COLO829 (cell line): ENCODE data around the gene MCAT.
A peak's percentile ranks its signal among the peaks of the same experiment; 100 is the strongest.

Source experiments
- DNase-seq: peaks from one replicate; pipeline ENCODE4 v3.0.0; 2012; ENCODE audit warnings: low spot score

The MCAT gene, protein sequence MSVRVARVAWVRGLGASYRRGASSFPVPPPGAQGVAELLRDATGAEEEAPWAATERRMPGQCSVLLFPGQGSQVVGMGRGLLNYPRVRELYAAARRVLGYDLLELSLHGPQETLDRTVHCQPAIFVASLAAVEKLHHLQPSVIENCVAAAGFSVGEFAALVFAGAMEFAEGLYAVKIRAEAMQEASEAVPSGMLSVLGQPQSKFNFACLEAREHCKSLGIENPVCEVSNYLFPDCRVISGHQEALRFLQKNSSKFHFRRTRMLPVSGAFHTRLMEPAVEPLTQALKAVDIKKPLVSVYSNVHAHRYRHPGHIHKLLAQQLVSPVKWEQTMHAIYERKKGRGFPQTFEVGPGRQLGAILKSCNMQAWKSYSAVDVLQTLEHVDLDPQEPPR

DNA sequence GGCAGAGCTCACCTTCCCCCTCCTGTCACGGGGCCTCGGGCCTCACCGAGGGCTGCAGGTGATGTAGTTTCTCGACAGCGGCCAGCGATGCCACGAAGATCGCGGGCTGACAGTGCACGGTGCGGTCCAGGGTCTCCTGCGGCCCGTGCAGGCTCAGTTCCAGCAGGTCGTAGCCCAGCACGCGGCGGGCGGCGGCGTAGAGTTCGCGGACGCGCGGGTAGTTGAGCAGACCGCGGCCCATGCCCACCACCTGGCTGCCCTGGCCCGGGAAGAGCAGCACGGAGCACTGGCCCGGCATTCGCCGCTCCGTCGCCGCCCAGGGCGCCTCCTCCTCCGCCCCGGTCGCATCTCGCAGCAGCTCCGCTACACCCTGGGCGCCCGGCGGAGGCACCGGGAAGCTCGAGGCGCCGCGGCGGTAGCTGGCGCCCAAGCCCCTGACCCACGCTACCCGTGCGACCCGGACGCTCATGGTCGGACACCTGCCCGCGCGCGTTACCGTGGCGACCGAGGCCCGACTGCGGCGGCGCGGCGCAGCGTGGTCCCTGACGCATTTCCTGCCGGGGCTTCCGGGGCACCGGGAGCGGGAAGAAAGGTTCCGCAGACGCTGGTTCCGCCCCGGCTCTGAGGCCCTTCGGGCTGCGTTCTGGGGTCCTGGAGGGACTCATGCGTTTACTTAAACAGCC, at the start of gene MCAT:
MCAT (minus strand) TSS at position 519 of the 683 bp plus-strand sequence; CDS start at position 469, 50 bp downstream.
- peak; percentile 85 for DNase-seq

DNA sequence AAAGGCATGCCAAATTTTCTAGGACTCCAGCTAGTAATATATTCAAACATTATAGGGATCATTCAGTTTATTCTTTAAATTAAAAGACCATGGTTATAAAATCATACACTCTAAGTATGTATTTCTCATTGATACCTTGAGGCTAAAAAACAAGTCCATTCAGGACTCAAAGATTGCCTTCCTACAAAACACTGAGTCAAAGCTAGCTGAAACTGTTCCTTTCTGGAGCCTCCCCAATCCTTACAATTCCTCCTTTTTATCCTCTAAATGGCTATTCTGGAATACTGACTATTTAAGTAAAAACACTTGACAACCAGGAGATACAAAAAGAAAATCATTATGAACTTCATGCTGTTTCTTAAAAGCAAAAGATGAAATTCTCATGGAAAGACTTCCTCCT, 48.6 kb upstream of the MCAT start:
- DNase-seq, result no peak

DNA sequence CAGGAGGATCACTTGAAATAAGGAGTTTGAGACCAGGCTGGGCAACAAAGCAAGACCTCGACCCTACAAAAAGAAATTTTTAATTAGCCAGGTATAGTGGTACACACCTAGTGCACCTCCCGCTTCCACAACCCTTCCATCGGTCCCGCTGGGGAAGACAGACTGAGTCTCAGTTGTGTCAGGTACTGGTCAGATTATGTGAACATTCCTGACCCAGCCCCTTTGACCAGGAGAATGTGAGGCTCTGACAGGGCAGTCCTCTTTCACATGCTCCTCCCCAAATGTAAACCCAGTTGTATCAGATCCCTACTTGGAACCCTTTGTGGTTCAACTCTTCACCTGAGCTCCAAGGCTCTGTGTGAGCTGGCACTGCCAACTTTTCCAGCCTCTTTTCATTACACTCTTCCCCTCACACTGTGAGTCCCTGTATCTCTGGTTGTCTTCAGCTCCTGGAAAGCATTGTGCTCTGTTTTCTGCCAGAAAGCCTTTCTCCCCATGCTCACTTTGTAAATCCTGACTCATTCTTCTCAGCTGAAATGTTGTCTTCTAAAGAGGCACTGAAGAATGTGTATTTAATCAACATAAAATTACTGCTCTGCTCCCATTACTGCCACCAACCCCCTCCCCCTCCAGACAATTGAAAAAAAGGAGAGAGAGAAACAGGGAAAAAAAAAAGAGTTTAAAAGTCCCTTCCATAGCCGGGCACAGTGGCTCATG, 45.8 kb upstream of the MCAT start:
- DNase-seq, result no peak

DNA sequence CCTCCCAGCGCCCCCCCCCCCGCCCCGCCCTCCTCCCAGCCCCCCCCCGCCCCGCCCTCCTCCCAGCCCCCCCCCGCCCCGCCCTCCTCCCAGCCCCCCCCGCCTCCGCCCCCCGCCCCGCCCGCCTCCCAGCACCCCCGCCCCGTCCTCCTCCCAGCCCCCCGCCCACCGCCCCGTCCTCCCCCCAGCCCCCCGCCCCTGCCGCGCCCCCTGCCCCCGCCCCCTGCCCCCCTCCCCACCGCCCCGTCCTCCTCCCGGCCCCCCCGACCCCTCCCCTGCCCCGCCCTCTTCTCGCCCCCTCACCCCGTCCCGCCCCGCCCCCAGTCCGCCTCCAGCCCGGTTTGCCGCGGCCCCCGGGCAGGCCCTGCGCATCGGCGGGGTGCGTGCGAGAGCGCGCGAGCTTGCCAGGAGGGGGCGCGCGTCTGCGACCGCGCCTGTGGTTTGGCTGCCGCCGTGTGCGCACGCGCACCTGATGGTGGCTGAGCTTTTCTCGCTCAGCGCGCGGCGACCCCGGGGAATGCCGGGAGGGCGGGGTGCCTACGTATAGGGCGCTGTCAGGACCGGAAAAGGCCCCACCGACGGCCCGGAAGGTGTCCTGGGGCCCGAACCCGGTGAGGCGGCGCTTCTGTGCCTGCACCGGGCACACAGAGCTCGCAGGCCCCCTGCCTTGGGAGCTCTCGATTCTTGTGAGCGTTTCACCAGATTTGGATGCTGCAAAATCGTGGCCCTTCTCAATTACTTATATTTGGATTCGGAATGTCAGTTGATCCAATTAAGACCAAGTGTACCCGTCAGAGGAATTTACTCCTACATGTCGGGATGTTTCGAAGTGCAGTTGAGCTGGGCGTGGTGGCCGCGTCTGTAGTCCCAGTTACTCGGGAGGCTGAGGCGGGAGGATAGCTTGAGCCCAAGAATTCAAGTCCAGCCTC, 44.2 kb upstream of the MCAT start:
- peak; percentile 99 for DNase-seq

DNA sequence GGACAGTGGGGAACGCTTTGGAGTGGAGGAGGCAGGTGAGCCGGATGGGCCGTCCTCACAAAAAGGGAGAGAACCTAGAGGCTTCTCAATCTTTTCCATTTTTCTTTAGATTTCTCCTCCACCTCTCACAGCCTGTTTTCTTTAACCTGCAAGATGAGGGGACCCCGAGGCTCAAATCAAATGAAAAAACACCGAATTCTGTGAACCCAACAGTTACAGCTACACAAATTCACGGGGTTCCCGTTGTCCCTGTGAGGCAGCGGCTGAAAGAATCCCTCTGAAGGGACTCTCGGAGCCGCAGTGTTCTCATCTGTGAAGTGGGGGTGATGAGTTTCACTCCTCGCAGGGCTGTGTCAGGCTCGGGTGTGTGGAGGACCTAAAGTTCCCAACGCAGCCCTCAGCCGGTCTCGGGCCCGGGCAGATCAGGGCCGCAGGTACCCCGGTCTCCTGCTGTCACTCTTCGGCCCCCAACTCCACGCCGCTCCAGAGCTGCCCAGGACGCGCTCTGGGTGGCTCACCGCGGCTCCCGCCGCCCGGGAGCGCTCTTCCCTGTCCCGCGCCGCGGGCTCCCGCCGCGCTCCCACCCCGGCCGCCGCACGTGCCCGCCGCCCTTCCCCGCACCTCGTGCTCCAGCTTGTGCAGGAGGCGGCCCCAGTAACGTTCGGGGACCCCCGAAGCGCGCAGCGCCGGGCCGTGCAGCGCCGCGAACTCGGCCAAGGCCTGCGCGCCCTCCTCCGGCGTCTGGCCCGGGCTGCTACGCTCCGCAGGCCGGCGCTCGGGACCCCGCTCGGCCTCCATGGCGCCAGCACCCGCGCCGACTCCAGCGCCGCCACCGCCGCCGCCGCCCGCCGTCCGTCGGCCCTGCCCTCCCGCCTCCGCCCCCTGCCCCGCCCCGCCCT, 43.3 kb upstream of the MCAT start, which contains the start of gene TTLL12:
TTLL12 (minus strand) TSS at position 863 of the 899 bp plus-strand sequence; CDS start at position 798, 65 bp downstream.
- peak; percentile 59 for DNase-seq

DNA sequence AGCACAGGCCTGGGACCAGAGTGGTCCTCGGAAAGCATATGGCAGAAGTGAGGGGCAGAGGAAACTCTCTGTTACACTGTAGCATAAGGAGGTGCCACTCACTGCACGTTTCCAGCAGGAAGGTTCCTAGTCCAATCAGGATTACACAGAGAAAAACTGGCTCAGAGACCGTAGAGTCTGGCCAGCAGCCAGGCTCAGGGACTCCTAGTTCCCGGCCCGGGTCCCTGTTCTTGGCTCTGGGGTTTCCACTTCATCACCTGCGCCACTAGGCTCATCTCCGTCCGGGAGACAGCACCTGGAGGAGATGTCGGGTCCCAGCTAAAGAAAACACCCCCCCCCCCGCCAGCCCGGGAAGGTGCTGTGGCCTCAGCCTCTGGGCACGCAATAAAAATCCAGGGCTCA, 42.7 kb upstream of the MCAT start:
- DNase-seq, result no peak

DNA sequence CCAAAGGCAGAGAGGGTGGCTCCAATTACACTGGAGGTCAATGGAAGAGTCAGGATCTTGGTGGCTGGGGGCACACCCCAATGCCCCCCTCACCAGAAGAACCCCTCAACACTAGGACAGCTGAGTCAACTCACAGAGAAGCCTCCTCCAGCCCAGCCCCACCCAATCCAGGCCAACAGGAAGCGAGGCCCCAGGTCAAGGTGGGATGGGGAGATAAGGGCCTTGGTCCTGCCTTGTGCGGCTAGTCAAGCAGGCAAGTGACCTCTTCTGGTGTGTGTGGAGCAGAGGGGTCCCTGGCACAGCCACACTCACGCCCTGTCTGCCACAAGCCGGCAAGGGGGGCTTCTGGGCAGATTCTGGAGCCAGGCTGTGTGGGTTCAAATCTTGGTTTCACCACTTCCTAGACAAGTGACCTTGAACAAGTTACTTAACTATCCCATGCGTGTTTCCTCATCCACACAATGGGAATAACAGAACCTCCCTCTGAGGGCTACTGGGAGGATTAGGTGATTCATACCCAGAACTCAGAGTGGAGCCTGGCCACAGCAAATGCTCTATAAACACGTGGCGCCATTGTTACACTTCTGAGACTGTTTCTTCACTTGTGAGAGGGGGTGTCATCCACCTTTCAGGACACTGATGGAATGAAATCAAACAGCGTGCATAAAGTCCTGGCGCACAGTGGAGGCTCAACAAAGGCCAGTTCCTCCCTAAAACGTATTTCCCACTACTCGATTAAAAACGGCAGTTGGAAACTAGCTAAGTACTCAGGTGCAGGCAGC, 40.5 kb upstream of the MCAT start:
- DNase-seq, result no peak

DNA sequence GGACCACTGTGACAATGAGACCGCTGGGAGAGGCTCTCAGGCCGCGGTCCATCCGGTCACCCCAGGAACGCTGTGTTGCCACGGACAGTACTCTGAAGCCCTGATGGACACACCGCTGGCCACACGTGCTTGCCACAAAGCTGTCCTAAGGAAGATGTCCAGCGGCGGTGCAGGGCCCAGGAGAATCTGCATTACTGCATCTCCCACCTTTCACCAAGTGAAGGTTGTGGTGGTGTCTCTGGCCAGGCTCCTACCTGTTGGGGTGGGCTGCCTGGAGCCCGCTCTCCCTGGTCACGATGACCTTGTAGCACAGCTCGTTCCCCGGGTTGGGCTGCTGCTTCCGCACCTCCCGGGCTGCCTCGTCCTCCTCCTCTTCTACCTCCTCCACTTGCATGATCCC, 39.5 kb upstream of the MCAT start:
- DNase-seq, result no peak

DNA sequence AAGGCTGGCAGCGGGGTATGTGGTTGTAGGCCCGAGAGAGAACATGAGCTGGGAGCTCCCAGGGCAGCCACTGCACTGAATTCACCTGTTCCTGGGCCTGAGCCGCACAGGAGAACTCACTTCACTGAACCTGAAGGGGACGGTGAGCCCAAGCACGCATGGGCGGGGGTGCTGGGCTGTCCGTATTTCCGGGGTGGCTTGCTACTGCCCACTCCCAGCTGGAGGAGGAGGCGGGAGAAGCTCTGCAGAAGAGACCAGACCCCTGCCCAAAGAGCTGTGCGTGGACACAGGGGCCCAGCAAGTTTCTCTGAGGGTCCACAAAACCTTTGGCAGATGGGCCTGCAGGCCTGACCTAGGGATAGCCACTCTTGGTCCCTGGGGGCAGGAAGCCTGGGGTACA, 38.9 kb upstream of the MCAT start:
- no peak for DNase-seq

DNA sequence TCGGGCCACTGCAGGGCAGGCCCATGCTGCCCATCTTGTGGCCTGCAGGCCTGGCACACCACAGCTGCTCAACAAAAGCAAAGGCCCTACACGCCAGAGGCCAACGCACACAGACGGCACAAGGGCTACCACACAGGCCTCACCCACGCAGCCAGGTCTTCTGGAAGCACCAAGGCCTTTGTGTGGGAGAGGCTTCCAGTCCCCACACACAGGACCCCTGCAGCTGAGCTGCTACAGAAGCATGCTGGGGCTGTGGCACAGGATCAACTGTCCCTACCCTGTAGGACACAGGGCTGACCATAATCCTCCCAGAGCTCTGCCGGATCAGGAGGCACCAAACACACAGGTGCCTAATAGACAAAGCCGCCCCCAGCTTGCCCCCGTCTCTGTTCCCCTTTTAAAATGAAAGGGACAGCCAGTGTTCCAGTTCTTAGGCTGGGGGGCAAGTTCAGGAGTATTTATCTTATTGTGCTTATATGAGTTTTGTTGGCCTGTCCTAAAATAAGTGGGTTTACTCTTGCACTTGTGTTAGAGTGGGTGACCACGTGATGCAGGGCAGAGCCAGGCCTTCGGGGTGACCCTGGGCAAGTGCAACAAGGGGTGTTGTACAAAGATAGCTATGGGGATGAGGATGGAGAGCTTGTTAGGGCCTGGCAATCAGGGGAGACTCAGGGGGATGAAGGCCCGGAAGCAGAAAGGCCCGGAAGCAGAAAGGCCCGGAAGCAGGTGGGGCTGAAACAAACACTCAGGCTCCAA, 38.3 kb upstream of the MCAT start:
- DNase-seq, result no peak

DNA sequence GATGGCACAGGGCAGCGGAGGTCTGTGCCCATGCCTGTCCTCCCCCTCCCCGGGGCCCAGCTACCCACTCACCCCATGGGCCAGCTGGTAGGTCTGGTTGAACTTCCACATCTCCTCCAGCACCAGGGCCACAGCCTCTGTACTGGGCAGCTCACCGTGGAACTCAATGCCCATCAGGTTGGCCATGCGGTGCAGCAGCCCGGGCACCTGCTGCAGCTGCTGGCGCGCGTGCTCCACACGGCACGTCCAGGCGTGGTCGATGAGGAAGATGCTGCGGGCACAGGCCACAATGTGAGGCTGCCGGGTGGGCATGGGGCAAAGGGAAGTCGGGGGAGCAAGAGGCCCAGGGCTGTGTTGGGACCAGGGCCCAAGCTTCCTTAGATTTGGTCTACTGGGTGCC, 37.5 kb upstream of the MCAT start:
- DNase-seq, result no peak

DNA sequence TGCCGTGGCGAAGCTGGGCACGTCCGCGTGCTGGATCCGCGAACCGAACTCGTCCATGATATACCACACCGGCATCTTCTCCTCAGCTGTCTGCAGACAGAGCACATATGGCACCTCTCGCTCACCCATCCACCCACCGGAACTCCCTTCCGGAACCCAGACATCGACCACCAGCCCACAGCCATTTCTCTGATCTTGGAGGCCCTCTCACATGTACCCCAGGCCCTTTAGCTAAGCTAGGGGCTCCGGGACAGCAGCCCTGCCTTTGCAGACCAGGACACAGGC, 36.7 kb upstream of the MCAT start:
- no peak for DNase-seq

DNA sequence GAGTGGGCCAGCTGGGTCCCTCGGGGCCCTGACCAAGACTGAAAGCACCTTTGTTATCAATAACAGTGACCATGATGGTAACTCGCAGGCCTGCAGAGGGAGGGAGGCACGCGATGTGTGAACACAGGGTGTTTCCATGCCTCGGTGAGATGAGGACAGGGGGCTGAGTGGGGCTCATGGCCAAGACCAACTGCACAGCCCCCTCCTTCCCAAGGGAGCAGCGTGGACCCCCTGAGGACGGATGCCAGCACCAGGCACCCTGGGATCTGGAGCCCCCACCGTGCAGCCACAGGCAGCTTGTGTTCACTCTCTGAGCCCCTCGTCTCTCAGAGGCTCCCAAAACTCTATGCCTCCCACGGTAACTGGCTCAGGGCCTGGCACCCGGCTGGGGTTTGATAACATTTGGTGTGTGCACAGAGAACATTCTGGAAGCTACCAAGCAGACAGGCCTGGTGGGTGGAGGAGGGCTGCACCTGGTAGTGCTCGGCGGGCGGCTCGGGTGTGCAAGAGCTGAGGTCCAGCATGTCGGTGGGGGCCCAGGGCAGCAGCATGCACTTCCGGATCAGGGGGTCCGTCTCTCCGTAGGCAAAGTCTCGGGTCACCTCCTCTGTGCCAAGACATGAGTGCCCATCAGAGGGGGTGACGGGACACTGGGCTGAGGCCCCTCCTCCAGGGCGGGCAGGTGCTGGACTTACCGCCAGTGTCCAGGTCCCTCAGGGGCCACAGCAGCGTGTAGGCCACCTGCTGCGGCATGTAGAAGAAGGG, 36.1 kb upstream of the MCAT start:
- no peak for DNase-seq

DNA sequence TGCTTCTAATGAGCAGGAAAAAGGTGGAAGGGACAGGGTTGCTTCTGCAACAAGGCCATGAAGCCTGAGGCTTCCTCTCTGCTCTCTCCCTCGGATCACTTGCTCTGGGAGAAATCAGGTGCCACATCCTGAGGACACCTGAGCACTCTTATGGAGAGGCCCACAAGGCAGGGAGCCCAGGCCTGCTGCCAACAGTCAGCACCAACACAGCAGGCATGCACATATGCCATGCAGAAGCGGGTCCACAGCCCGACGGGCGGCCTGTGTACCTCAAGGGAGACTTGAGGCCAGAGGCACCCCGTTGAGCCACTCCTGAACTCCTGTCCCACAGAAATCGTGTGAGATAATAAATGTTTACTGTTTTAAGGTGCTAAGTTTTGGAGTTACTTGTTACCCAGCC, 34.3 kb upstream of the MCAT start:
- no peak for DNase-seq

DNA sequence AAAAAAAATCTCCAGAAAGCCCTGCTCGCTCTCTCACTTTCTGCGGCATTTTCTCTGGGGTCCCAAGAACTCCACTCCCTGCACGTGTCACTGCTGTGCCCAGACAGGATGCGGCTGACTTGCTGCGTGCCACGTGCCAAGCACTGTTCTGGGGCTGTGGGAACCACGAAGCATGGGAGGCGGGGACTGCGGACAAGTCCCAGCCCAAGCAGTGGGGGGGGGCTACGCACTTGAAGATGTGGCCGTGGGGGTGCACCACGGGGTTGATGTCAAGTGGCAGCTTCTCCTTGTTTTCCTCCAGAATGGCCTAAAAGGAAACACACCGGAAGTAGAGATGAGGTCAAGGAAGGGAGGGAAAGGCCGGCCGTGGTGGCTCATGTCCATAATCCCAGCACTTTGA, 32.9 kb upstream of the MCAT start:
- no peak for DNase-seq

DNA sequence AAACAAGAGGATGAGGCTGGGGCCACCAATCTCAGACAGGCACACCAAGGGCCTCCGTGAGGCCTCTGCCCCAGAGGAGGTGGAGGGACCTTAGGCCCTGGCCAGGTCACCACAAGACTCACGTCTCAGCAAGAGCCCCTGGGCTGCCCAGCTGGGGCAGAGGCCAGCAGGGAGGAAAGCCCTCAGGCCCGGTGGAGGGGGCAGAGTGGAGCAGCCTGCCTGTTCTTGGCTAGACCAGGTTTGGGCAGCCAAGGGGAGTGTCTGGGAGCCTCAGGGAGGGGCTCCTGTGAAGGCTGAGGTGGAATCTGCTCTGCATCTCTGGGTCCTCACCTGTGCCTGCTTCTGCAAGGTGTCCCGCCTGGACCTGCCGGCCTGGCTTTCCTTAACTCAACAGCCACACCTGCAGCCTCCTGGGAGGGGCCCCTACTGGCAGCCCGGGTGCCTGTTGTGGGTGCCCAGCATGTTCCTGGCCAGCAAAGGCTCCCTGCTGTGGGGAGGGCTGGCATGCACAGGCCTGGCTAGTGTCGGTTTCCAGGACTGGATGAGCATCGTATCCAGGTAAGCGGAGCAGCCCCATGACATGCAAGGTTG, 31.8 kb upstream of the MCAT start:
- DNase-seq, result no peak

DNA sequence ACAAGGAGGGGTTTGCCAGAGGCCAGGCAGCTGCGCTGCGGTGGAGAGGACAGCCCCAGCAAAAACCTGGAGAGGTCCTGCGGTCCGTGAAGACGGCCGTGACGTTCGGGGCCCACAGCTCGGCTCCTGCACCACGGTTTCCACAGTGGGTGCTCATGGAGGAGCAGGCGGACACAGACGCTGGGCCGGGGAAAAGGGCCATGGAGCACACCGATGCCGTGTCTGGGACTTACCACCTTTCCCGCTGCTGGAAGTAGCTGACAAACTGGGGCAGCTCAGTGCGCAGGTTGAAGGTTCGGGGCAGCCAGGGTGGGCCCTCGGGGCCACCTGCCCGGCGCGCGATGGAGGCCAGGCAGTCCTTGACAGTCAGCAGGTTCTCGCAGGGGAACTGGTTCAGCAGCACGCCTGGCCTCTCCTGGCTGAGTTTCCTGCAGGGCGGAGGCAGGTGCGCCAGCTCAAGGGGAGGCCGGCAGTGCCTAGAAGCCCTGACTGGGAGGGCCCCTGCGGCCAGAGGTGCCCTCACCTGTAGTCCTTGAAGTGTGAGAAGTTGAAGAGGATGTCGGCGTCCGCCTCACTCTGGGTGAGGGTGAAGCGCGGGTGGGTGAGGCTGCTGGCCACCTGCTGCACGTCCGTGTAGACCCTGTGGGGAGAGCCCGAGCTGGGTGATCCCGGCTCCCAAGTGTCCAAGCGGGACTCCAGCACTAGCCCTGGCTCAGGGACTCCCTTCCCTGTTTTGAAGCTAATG, 30.9 kb upstream of the MCAT start:
- no peak for DNase-seq

DNA sequence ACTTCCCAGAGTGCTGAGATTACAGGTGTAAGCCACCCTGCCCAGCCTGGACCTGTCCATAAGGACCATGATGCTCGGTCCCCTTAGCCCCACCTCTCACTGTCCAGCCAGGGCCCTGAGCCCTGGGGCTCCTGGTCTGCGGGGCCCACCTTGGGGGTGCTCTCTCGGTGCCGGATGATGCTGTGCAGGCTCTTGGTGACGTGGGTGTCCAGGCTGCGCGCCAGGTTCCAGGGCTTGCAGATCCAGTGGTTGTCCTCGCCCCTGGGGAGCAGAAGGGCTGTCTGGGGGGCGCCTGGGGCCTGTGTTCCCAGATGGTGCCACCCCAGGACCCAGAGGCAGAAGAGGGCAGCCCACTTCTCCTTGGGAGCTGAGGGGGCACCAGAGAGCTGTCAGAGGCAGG, 30.4 kb upstream of the MCAT start:
- no peak for DNase-seq
